Effector CD4-positive, alpha-beta T cell (primary cell): Measurements from ENCODE around the gene TRAPPC10.

Experiments used
- DNase-seq: peaks from one replicate; pipeline ENCODE4 v3.0.0-alpha.2; 2020

The TRAPPC10 gene

GRCh38 chr21:43982489-43983078 is 29.5 kb upstream of the TRAPPC10 start:
- DNase-seq, result no peak

- no peak for DNase-seq
Observed at GRCh38 chr21:43983390-43983789, 28.7 kb upstream of the TRAPPC10 start.

DNA sequence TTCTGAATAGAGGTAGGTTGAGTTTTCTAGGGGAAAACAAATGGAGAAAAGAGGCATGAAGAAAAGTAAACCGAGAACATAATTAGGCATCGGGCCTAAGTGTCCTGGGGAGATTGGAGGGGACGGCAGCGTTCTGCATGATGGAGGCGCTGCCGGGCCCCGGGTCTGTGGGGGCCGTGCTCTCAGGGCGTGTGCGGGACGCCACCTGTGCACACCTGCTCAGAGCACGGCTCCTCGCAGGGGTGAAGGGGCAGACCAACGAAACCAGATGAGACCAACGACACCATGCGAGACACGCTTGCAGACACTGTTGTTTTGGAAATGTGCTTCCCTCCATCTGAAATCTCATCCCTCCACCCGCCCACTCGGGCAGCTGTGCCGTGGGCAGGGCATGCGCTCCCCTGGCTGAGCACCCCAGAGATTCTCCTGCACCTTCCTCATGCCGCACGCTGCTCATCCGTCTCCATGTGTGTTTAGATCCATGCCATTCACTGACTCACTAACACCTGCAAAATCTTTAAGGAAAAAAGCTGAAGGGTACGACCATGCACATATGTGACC is 28.2 kb upstream of the TRAPPC10 start:
- no peak for DNase-seq

DNA sequence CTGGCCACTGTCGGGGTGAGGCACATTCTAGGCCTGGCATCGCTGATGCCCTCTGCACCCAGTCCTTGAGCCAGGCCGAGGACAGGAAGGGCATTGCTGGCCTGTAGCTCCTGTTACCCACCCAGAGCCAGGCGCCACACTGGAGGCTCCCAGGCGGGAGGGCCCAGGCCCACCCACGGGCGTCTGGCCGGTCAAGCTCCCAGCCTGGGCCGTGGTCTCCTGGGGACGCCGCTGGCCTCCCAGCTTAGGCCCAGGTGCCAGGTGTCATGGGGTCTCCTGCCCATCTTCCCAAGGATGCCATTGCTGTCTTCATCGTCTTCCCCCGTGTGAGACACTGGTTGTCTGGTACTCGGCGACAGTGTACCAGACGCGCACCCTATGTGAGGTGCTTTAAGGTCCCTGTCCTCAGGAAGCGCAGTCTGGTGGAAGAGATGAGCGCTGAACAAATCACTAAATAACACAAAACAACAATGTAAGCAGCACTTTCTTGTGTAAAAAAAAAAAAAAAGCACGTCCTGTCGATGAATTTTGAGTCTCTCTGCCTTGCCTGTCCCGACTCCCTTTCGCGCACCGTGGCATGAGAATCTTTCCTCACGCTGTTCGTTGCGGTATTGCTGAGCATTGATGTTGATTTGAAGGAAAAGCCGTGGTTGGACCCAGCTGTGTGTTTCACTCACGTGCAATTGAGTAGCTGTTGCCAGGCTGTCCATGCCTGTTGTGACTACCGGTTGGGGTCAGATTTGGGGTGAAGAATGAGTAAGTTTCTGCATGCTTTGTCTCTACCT is 27.0 kb upstream of the TRAPPC10 start:
- DNase-seq, result no peak

- no peak for DNase-seq
Observed at GRCh38 chr21:43985690-43986251, 26.3 kb upstream of the TRAPPC10 start.

GRCh38 chr21:43986544-43987451 is 25.3 kb upstream of the TRAPPC10 start:
- DNase-seq, result no peak

- DNase-seq, result no peak
Observed at GRCh38 chr21:43987509-43987908, 24.6 kb upstream of the TRAPPC10 start.

DNA sequence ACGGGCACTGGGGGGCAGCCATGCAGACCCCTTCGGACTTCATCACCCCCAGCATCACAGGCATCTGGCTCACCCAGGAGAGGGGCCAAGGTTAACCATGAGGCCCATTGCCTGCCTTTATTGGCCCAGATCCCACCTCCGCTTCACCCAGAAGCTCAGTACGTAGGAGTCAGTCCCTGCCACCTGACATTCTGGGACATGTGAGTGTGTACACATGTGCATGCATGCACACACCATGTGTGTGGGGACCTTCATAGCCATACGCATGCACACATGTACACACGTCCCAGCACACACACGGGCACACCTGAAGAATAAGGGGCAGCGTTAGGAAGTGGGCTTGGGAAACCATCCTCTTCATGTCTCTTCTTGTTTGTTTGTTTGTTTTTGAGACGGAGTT is 24.1 kb upstream of the TRAPPC10 start:
- DNase-seq, result no peak

DNA sequence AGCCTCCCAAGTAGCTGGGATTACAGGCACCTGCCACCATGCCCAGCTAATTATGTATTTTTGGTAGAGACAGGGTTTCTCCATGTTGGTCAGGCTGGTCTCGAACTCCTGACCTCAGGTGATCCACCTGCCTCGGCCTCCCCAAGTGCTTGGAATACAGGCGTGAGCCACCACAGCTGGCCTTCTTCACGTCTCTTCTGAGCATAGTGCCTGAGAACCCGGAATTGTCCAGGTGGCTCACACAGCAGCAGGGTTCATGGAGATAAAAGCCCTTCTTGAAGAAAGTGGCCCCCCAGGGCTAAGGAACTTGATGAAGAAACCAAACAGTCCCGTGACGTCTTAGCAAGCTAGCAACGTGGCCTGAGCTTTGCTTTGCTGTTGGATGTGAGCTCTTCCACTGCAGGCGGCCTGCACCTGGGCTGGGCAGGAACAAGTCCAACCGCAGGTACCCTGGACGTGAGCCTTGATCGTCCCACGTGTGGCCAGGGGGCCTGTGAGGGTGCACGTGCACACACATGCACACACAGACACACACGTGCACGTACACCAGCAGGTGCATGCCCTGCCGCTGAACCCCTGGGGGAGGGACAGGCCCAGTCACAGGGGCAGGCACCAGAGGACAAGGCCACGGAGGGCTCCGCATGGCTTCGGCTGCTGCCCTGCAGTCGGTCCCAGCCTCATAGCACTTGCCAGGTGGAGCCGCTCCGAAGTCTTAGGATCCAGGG is 23.4 kb upstream of the TRAPPC10 start:
- no peak for DNase-seq

- DNase-seq, result no peak
Observed at GRCh38 chr21:43989401-43989800, 22.7 kb upstream of the TRAPPC10 start.

DNA sequence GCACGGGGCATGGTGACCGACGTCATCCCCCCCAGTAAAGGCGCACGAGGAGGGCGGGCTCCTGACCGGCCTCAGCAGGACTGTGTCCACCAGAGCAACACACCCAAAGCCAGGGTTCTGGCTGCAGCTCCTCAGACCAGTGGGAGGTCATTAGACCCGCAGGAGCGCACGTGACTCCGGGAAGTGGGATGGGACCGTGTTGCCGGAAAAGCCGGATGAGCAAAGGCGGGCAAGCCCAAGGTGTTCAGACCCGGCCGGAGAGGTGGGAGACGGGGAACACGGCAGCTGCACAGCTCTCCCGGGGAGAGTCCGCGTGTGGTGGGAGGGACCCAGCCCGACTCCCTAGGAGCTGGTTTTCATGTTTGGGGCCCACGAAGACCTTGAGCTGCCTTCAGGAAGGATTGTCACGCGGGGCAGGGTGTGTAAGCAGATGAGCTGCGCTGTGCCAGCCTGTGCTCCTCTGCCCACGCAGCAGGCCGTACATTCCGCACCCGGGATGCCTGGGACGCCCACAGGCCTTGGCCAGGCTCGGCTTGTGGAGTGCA is 20.6 kb upstream of the TRAPPC10 start:
- DNase-seq, result no peak

DNA sequence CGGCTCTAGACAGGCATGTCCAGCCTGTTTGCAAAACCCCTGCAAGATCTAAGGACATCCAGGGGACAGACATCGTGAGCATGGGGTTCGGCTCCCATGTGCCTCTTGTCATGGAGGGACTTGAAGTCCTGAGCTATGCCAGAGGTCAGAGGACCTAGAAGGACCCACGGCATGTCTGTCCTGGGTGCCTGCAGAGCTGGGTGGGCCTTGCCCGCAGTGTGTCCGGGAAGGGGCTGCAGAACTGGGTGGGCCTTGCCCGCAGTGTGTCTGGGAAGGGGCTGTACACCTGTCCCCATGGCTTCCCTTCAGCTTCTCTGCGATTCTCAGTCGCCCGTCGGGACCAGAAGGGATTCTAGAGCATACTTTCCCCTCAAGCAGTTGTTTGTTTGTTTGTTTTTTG is 20.0 kb upstream of the TRAPPC10 start:
- no peak for DNase-seq

DNA sequence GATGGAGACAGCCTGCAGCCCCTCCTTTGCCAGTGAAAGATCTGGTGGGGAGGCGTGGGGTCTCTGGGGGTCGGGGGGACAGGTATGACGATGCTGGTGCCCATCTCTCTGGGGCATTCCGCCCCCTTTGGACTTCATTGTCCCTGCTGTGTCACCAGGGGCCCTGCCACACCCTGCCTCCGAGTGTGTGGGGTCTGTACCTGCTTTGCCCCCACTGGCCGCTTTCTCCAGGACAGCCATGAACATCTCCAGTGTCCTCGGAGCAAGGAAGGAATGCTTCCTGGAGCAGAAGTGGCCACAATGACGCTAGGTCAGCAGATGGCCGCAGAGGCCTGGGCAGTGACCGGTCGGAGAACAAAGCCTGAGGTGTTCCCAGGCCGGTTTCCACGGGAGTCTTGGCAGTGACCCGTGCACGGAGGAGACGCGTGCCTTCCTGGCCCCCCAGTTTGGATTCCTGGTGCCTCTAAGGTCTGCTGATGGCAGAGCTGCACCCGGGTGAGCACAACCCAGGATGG is 18.6 kb upstream of the TRAPPC10 start:
- DNase-seq, result no peak

- DNase-seq, result no peak
Observed at GRCh38 chr21:43994085-43994484, 18.0 kb upstream of the TRAPPC10 start.

GRCh38 chr21:43994646-43995045 is 17.5 kb upstream of the TRAPPC10 start:
- no peak for DNase-seq

GRCh38 chr21:43995521-43996105 is 16.5 kb upstream of the TRAPPC10 start:
- no peak for DNase-seq

GRCh38 chr21:43997766-43998742 is 14.1 kb upstream of the TRAPPC10 start:
- DNase-seq, result no peak

- DNase-seq, result no peak
Observed at GRCh38 chr21:44000360-44000759, 11.7 kb upstream of the TRAPPC10 start.

- DNase-seq, result no peak
Observed at GRCh38 chr21:44002511-44002910, 9.6 kb upstream of the TRAPPC10 start.
